DND-41 (cell line): Measurements from ENCODE around the gene NAT10.

Experiments used
- EZH2 ChIP-seq: IDR thresholded peaks from 3 replicates; pipeline ENCODE4 v1.6.1; 2012; ENCODE audit warnings: borderline replicate concordance, low read depth, mild to moderate bottlenecking, moderate library complexity, low read length, inconsistent platforms; ENCODE audit not compliant: severe bottlenecking
- TF ChIP-seq, protein P1 (sequence below): IDR thresholded peaks from 2 replicates; pipeline ENCODE4 v1.5.1; 2012; ENCODE audit warnings: borderline replicate concordance, low read length, moderate library complexity, mild to moderate bottlenecking; ENCODE audit not compliant: poor library complexity, severe bottlenecking; ENCODE audit errors: extremely low read depth

DNA sequence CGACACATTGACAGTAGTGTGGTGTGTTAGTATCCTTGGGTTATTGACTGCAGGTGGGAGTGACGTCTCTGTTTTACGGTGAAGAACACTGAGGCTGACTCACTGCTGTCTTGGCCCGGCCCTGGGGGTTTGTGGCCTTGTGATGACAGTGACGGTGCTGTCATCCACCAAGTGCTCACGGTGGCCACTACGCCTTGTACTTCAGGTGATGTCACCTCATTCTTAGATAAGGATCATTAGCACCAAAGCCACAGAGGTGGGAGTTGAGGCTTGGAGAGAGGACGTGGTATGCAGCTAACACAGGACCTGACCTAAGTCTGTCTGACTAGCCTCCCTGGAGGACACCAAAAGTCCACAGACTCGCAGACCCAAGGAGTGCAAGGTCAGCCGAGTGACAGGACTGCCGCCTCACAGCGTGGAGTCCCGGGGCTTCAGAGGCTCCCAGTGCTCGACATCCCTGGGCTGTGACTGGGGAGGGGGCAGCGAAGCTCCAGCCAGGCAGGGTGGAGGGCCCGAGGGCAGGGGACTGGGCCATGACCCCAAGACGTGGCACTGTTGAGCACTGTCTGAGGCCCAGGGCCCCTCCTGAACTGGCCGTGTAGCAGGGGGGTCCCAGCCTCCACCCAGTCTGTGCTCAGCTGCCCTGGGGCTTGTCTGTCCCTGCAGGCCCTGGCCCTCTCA lies 56.5 kb downstream of the NAT10 start:
- TF ChIP-seq, protein P1, sequence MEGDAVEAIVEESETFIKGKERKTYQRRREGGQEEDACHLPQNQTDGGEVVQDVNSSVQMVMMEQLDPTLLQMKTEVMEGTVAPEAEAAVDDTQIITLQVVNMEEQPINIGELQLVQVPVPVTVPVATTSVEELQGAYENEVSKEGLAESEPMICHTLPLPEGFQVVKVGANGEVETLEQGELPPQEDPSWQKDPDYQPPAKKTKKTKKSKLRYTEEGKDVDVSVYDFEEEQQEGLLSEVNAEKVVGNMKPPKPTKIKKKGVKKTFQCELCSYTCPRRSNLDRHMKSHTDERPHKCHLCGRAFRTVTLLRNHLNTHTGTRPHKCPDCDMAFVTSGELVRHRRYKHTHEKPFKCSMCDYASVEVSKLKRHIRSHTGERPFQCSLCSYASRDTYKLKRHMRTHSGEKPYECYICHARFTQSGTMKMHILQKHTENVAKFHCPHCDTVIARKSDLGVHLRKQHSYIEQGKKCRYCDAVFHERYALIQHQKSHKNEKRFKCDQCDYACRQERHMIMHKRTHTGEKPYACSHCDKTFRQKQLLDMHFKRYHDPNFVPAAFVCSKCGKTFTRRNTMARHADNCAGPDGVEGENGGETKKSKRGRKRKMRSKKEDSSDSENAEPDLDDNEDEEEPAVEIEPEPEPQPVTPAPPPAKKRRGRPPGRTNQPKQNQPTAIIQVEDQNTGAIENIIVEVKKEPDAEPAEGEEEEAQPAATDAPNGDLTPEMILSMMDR: no peak
- TF ChIP-seq EZH2: no peak
